Dendritic cell treated with granulocyte-macrophage colony-stimulating factor and Interleukin-4, amounts not matched to agents 40 ng/mL and 50 ng/mL, for 4 days (primary cell): Measurements from ENCODE around the gene RRP1B.

ENCODE experiments used
- H3K27ac Mint-ChIP-seq: one replicate; pipeline ENCODE4 v1.8.0; 2022; ENCODE audit warnings: mild to moderate bottlenecking, mixed read lengths
- H3K27me3 Mint-ChIP-seq: one replicate; pipeline ENCODE4 v1.8.0; 2022; ENCODE audit warnings: mild to moderate bottlenecking, mixed read lengths
- H3K36me3 Mint-ChIP-seq: one replicate; pipeline ENCODE4 v1.8.0; 2022; ENCODE audit warnings: low read depth, mixed read lengths
- H3K4me1 Mint-ChIP-seq: one replicate; pipeline ENCODE4 v1.8.0; 2022; ENCODE audit warnings: low read depth, mixed read lengths
- H3K4me3 Mint-ChIP-seq: one replicate; pipeline ENCODE4 v1.8.0; 2022; ENCODE audit warnings: mild to moderate bottlenecking, moderate library complexity, mixed read lengths
- H3K9me3 Mint-ChIP-seq: one replicate; pipeline ENCODE4 v1.8.0; 2022; ENCODE audit warnings: mixed read lengths
- intact Hi-C: fragments of 100-400 bp; cut with micrococcal nuclease; formaldehyde crosslinking; loops from one replicate; pipeline ENCODE4 v1.15.0; 2022

Gene RRP1B

DNA sequence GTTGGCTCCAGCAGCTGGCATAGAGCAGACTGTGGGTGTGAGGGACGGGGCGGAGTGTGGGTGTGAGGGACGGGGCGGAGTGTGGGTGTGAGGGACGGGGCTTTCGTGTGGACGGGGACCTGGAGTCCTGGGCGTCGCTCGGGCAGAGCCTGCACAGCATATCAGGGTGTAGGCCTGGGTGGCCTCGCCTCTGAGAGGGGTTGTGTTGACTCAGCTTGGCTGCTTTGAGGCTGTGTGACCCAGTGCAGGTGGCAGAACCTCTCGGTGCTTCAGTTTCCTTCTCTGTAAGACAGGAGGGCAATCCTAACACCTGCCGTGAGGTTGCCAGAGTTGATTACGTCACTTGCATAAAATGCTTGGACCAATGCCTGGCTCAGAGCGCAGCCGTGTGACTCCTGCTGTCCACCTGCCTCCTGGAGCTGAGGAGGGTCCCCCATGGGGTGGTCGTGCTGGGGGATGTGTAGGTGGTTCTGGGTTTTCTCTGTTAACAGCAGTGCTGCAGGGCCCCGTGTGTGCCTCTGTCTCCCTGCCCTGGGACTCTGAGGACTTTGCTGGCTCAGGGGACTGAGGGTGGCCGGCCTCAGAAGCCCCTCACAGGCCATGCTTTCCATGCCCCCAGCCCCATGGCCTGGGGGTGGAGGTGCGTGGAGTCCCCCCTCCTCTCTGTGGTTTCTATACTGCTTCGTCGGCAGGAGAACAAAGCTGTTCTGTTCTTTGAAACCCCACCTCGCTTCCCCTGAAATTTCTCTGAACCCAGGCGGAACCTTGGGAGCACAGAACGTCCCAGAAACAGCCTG, 75.0 kb downstream of the RRP1B start:
- no peaks in the 10 kb centered on the region for H3K27me3 Mint-ChIP-seq
- intact Hi-C loops = loop anchor here (5.0 kb wide), 1 partner anchor 33 kb away; no protein-coding TSS in a partner anchor
- peaks cover 92% of the 10 kb centered on the region for H3K36me3 Mint-ChIP-seq
- H3K27ac Mint-ChIP-seq = peak overlapping the region; percentile 76
- H3K4me3 Mint-ChIP-seq = peak overlapping the region; percentile 55
- no peaks in the 10 kb centered on the region for H3K9me3 Mint-ChIP-seq
- H3K4me1 Mint-ChIP-seq = peaks cover 80% of the 10 kb centered on the region

- Mint-ChIP-seq H3K36me3 (peaks cover 92% of the 10 kb centered on the region), H3K4me1 (peaks cover 80% of the 10 kb centered on the region), H3K4me3 (peak overlapping the region; percentile 55), H3K27me3 (no peaks in the 10 kb centered on the region), H3K9me3 (no peaks in the 10 kb centered on the region), H3K27ac (peak overlapping the region; percentile 76)
- intact Hi-C loops = loop anchor here (5.0 kb wide), 1 partner anchor 32 kb away; no protein-coding TSS in a partner anchor
These were observed 75.5 kb downstream of the RRP1B start for GRCh38 chr21:43734928-43735229.

DNA sequence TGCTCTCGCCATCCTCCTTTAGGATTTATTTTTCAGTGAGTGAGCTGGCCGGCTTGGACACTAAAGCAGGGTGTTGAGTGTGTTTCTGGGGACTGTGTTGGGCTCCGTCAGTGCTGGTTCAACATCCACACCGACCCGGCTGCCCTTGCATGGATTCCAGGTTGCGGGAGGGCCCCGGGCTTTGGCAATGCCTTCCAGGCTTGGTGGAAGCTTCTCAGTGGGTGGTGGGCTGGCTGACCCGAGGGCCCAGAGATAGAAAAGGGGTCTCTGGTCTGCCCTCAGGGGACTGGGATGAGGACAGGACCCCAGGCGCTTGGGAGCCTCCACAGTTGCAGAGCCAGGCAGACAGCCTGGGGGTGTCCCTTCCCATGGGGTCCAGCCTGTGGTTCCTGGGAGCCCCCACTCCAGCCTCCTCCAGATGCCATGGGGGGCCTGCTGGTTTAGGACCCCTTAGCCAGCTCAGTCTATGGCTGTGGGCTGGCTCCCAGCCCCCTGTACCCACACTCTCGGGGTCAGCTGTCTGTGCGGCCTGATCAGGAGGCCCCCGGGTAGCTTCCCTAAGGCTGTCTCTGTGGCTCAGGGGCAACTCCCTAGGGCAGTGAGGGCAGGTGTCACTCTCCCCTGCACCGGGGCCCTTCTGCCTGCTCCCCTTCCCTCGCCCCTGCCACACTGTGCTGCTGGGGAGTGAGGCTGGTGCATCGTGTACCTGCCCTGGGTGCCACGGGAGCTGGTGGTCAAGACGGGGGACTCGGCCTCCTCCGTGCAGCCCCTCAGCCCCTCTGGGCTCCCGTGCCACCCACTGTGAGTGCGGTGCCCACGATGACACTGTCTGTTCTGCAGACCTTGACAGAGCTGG, 76.1 kb downstream of the RRP1B start:
- intact Hi-C loops = no loop called here
- peak overlapping the region; percentile 76 for H3K27ac Mint-ChIP-seq
- peak overlapping the region; percentile 55 for H3K4me3 Mint-ChIP-seq

GRCh38 chr21:43736224-43736883, 77.0 kb downstream of the RRP1B start:
- H3K27me3 Mint-ChIP-seq = no peaks in the 10 kb centered on the region
- H3K27ac Mint-ChIP-seq = peak overlapping the region; percentile 34
- no peaks in the 10 kb centered on the region for H3K9me3 Mint-ChIP-seq
- peaks cover 81% of the 10 kb centered on the region for H3K4me1 Mint-ChIP-seq
- peaks cover 99% of the 10 kb centered on the region for H3K36me3 Mint-ChIP-seq
- intact Hi-C loops = no loop called here
- no peak overlapping the region for H3K4me3 Mint-ChIP-seq

More for the DNA sequence above, 76.1 kb downstream of the RRP1B start:
- H3K4me1 Mint-ChIP-seq = peaks cover 80% of the 10 kb centered on the region
- H3K36me3 Mint-ChIP-seq = peaks cover 96% of the 10 kb centered on the region
- no peaks in the 10 kb centered on the region for H3K9me3 Mint-ChIP-seq
- no peaks in the 10 kb centered on the region for H3K27me3 Mint-ChIP-seq

DNA sequence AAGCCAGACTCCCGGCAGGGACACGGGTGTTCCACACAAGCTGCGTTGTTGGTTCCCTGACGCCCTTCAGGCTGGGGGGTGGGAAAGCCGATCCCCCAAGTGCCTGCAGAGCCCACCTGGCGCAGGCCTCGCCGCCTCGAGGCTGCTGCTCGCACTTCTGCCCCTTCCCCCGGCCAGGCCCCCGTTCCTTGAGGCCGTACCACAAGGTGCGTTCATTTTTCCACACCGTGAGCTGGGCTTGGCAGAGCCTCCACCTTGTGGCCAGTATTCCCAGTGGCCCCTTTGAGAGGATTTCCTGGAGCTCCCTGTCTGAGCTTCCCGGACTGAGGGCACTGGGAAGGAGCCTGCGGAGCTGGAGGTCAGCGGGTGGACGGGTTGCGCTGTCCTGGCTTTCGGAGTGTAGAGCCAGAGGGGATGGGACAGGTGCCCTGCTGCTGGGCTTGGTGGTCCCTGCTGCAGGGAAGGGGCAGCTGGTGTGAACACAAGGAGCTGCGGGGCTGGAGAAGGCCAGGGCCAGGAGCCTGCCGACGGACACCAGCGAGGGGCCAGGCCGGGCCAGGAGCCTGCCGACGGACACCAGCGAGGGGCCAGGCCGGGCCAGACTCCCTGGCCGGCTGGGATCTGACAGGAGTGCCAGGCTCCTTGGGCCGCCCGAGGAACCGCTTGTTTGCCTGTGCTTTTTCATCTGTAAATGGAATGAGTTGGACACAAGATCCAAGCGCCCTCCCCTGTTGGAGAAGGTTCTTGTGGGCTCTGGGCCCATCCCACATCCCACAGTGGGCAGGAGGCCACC, 78.0 kb downstream of the RRP1B start:
- Mint-ChIP-seq H3K9me3 (no peaks in the 10 kb centered on the region), H3K27ac (peak overlapping the region; percentile 45), H3K4me1 (peaks cover 71% of the 10 kb centered on the region), H3K4me3 (no peak overlapping the region), H3K27me3 (no peaks in the 10 kb centered on the region), H3K36me3 (peaks cover 99% of the 10 kb centered on the region)
- intact Hi-C loops = no loop called here

- Mint-ChIP-seq H3K27ac (peak overlapping the region; percentile 29), H3K9me3 (no peaks in the 10 kb centered on the region), H3K27me3 (no peaks in the 10 kb centered on the region), H3K4me3 (no peak overlapping the region), H3K4me1 (peaks cover 60% of the 10 kb centered on the region), H3K36me3 (peaks cover 100% of the 10 kb centered on the region)
- intact Hi-C loops = no loop called here
These were observed 80.5 kb downstream of the RRP1B start for GRCh38 chr21:43739621-43740435.

- no peaks in the 10 kb centered on the region for H3K9me3 Mint-ChIP-seq
- no peak overlapping the region for H3K4me3 Mint-ChIP-seq
- no peaks in the 10 kb centered on the region for H3K27me3 Mint-ChIP-seq
- H3K27ac Mint-ChIP-seq = peak overlapping the region; percentile 29
- H3K4me1 Mint-ChIP-seq = peaks cover 57% of the 10 kb centered on the region
- intact Hi-C loops = no loop called here
- peaks cover 100% of the 10 kb centered on the region for H3K36me3 Mint-ChIP-seq
These were observed 81.3 kb downstream of the RRP1B start for GRCh38 chr21:43740497-43741156.

- no peak overlapping the region for H3K27ac Mint-ChIP-seq
- H3K4me1 Mint-ChIP-seq = peaks cover 47% of the 10 kb centered on the region
- intact Hi-C loops = no loop called here
- H3K4me3 Mint-ChIP-seq = no peak overlapping the region
- peaks cover 100% of the 10 kb centered on the region for H3K36me3 Mint-ChIP-seq
- no peaks in the 10 kb centered on the region for H3K27me3 Mint-ChIP-seq
- no peaks in the 10 kb centered on the region for H3K9me3 Mint-ChIP-seq
These were observed 82.2 kb downstream of the RRP1B start for GRCh38 chr21:43741423-43742096.

DNA sequence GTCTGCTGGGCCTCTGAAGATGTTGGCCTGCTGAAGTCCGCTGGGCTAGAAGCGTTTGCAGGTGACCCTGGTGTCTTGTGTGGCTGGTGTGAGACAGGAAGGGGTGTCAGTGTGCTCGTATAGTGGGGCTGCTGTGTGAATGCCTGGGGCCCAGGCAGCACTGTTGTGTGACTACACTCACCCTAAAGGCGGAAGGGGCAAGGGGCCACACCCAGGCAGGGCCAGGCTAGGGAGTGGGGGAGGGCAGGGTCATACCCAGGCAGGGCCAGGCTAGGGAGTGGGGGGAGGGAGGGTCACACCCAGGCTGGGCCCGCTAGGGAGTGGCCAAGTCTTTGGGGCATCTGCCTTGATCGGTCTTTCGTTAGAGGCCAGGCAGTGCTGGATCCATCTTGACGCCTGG, 84.6 kb downstream of the RRP1B start:
- Mint-ChIP-seq H3K27me3 (no peaks in the 10 kb centered on the region), H3K4me3 (no peak overlapping the region), H3K9me3 (no peaks in the 10 kb centered on the region), H3K36me3 (peaks cover 100% of the 10 kb centered on the region), H3K4me1 (peaks cover 40% of the 10 kb centered on the region), H3K27ac (peak overlapping the region; percentile 67)
- intact Hi-C loops = no loop called here

DNA sequence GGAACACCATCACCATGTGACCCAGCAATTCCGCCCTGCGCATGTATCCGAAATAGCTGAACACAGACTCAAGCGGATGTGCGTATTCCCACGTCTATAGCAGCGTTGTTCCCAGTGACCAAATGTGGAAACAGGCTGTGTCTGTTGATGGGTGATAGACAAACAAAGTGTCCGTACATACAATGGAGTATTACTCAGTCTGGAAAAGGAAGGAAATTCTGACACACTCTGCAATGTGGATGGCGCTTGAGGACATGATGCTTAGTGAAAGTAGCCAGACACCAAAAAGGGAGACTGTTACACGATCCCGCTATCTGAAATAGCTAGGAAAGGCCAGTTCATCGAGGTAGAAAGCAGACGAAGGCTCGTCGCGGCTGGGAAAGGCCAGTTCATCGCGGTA, 85.4 kb downstream of the RRP1B start:
- Mint-ChIP-seq H3K4me1 (peaks cover 32% of the 10 kb centered on the region), H3K36me3 (peaks cover 100% of the 10 kb centered on the region), H3K27ac (no peak overlapping the region), H3K27me3 (no peaks in the 10 kb centered on the region), H3K4me3 (no peak overlapping the region), H3K9me3 (no peaks in the 10 kb centered on the region)
- intact Hi-C loops = no loop called here
